SU-DHL-6 (cell line): ENCODE data around the gene SKOR1.

Source experiments
- EZH2phosphoT487 ChIP-seq: fragments of 200-600 bp; sonication (generic), shearing (Covaris generic); conservative IDR thresholded peaks from 2 replicates; pipeline ENCODE4 v1.6.1; 2018; ENCODE audit warnings: mild to moderate bottlenecking, antibody characterized with exemption, low read length, moderate library complexity, mixed read lengths
- TF ChIP-seq, protein P1 (sequence below): fragments of 200-600 bp; sonication (generic); IDR thresholded peaks from one replicate; pipeline ENCODE4 v1.5.1; 2017; ENCODE audit warnings: antibody characterized with exemption, mild to moderate bottlenecking, low read length, moderate library complexity; ENCODE audit not compliant: insufficient read depth, poor library complexity, severe bottlenecking

DNA sequence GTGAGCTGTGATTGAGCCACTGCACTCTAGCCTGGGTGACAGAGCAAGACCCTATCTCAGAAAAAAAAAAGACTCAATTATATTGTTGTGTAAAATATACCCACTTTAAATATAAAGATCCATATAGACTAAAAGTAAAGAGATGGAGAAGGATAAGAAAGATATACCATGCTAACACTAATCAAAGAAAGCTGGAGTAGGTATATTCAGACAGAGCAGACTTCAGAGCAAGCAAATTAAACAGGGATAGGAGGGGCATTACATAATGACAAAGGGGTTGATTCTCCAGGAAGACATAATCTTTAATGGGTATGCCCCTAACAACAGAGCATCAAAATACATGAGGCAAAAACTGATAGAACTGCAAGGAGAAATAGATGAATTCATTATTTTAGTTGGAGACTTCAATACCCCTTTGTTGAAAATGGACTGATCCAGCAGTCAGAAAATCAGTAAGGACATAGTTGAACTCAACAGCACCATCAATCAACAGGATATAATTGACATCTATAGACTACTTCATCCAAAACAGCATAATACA lies 45.6 kb downstream of the SKOR1 start:
- TF ChIP-seq, protein P1, sequence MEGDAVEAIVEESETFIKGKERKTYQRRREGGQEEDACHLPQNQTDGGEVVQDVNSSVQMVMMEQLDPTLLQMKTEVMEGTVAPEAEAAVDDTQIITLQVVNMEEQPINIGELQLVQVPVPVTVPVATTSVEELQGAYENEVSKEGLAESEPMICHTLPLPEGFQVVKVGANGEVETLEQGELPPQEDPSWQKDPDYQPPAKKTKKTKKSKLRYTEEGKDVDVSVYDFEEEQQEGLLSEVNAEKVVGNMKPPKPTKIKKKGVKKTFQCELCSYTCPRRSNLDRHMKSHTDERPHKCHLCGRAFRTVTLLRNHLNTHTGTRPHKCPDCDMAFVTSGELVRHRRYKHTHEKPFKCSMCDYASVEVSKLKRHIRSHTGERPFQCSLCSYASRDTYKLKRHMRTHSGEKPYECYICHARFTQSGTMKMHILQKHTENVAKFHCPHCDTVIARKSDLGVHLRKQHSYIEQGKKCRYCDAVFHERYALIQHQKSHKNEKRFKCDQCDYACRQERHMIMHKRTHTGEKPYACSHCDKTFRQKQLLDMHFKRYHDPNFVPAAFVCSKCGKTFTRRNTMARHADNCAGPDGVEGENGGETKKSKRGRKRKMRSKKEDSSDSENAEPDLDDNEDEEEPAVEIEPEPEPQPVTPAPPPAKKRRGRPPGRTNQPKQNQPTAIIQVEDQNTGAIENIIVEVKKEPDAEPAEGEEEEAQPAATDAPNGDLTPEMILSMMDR, result no peak
- TF ChIP-seq EZH2phosphoT487, result no peak
